HG02623 (cell line): ENCODE data around the gene ADGRA1.
"Not testable (repeated sequence)": the region's sequence is repeated elsewhere in the genome, so short reads cannot be mapped to it uniquely, and the experiment has no call there.

Experiments
- ATAC-seq: cut with Tn5 transposase; IDR thresholded peaks from one replicate; pipeline ENCODE4 v1.9.1; 2021; ENCODE audit warnings: moderate library complexity; ENCODE audit not compliant: unreplicated experiment

ADGRA1 gene

GRCh38 chr10:133141144-133141957 is 53.6 kb downstream of the ADGRA1 start:
- ATAC-seq = no peak

- ATAC-seq = no peak
Measured at GRCh38 chr10:133141958-133142340, 54.2 kb downstream of the ADGRA1 start.

DNA sequence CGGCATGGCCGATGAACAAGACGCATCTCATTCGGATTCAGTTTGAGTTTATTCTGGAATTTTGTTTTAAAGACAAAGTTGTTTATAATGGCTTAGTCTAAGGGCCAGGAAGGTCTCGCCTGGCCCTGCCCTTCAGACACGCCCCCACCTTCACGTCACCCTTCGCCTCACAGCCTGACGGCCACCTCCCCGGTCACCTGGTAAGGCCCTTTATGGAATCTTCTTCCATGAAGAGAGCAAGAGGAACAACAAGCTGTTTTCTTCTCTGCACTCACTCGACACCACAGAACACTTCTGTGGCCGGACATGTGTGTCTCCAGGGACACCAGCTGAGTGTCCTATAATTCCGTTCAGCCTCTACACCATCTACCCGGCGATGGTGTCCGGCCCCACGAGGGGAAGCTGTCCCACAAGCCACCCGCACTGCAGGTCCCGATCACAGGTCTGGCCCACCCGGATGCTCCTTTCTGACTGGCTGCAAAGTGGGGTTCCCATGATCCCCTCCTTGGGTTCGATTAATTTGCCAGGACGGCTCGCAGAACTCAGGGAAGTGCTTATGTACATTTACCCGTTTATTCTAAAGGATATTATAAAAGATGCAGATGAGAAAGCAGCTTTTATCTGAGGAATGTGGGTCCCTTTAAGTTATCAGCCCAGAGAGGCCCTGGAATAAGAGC is 54.9 kb downstream of the ADGRA1 start:
- ATAC-seq = no peak

DNA sequence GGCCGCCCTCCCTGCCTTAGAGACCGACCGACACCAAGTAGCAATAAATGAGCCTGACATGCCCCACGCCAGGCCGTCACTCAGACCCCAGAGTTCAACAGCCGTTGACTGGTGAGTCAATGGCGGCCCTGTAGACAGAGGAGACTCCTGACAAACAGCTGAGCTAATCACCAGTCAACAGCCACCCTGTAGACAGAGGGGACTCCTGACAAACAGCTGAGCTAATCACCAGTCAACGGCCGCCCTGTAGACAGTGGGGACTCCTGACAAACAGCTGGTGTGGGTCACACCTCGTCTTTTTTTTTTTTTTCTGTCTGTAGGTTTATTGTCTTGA is 55.4 kb downstream of the ADGRA1 start:
- ATAC-seq = no peak

DNA sequence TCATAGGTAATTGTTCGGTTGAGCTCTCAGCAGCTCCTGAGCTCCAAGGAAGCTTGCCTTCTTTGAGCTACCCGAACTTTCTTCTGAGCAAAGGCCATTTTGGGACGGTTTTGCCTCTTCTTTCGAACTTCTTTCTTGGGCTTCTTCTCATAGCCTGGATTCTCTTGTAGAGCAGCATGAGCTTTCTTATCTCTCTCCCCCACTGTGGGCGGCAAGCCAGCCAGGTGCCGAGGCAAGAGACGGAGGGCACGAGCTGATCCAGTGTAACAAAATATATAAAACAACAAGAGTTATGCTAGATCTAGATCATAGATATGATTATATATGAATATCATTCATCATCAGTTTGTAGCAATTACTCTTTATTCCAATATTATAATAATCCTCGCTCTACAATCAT is 55.8 kb downstream of the ADGRA1 start:
- ATAC-seq = no peak

GRCh38 chr10:133144771-133145170 is 57.0 kb downstream of the ADGRA1 start:
- ATAC-seq = no peak

- no peak for ATAC-seq
Measured at GRCh38 chr10:133150226-133150625, 62.5 kb downstream of the ADGRA1 start.

- no peak for ATAC-seq
Measured at GRCh38 chr10:133150656-133151055, 62.9 kb downstream of the ADGRA1 start.

DNA sequence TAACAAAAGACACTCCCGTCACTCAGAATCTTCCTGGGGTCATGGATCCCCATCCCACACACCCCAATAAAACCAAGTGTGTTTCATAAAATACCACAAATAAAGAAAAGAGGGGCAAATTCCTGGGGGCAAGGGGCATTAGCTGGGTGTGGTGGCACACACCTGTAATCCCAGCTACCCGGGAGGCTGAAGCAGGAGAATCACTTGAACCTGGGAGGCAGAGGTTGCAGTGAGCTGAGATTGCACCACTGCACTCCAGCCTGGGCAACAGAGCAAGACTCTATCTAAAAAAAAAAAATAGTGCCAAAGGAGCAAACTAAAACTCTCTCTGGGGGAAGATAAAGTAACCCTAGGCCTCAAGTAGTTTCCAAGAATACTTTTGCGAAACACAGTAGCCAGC is 63.3 kb downstream of the ADGRA1 start:
- ATAC-seq = not testable (repeated sequence)

- no peak for ATAC-seq
Measured at GRCh38 chr10:133151543-133151972, 63.8 kb downstream of the ADGRA1 start.

DNA sequence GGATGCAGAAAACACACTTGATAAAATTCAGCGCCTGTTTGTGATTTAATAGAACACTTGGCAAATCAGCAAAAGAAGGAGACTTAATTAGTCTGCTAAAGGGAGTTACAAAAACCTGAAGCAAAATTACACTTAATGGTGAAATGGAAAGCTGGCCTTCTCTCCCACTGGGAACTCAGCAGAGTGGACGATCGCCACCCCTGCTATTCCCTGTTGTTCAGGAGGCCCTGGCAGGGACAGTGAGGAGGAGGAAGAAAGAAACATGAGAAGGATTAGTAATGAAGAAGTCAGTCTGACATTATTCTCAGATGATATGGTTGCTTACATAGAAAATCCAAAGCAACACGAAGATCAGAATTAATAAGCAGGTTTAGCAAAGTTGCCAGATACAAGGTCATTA is 66.7 kb downstream of the ADGRA1 start:
- ATAC-seq = no peak

- no peak for ATAC-seq
Measured at GRCh38 chr10:133154996-133155778, 67.5 kb downstream of the ADGRA1 start.

DNA sequence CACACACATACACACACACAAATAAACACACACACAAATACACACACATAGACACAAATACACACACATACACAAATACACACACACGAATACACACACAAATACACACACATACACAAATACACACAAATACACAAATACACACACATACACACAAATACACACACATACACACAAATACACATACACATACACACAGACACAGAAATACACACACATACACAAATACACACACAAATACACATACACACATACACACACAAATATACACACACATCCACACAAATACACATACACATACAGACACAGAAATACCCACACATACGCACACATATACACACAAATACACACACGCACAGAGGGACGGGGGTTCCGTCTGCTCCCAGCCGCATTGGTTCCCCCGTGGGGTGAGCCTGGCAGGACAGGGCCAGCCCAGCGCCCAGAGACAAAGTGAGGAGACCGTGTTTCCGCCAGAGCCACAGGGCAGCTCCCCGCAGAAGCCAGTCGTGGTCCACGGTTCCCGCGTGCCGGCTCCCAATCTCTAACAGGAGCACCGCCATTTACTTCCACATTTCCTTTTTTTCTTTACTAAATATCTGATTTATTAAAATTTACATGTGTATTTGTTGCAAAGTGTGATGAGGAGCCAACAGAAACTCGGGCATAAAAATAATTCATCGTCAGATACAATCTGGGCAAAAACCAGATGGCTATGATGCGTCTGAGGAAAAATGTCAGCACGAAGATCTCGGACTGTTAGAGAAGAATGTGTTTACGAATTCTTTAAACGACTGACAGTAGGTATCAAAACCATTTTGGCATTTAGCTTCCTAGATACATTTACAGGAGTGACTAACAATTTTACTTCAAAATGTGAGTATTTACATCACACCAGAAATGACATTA is 69.2 kb downstream of the ADGRA1 start:
- ATAC-seq = no peak

DNA sequence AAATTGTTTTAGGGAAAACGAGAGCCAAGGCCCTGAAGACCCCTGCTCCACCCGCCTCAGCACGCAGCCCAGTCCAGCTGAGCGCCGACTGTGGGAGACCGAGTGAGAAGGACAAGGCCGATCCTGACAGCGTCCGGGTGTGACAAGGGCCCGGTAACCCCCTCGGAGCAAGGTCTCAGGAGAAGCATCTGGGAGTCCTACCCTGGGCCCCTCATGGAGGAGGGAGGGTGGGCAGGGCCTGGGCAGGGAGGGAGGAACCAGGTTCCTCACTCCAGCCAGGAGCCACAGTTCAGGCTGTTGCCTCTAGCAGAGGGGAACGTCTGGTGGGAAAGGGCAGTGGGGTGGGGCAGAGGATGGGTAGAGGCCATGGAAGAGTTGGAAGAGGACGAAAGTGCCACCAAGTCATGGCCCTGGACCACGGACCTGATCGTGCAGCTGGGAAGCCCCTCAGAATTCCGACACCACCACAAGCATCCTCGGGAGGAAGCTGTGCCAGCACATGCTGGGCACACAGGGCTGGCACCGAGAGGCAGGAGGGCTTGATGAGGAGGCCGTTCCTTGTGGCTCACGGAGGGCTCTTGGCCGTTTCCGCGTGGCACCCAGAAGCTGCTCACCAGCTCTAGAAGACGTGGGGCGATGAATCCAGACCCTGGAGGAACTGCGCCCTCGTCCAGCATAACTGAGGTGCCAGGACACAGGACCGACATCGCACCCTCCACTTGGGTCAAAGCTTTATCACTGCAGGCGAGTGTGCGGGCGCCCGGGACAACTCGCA is 70.1 kb downstream of the ADGRA1 start:
- no peak for ATAC-seq

GRCh38 chr10:133158437-133158755 is 70.7 kb downstream of the ADGRA1 start:
- no peak for ATAC-seq

DNA sequence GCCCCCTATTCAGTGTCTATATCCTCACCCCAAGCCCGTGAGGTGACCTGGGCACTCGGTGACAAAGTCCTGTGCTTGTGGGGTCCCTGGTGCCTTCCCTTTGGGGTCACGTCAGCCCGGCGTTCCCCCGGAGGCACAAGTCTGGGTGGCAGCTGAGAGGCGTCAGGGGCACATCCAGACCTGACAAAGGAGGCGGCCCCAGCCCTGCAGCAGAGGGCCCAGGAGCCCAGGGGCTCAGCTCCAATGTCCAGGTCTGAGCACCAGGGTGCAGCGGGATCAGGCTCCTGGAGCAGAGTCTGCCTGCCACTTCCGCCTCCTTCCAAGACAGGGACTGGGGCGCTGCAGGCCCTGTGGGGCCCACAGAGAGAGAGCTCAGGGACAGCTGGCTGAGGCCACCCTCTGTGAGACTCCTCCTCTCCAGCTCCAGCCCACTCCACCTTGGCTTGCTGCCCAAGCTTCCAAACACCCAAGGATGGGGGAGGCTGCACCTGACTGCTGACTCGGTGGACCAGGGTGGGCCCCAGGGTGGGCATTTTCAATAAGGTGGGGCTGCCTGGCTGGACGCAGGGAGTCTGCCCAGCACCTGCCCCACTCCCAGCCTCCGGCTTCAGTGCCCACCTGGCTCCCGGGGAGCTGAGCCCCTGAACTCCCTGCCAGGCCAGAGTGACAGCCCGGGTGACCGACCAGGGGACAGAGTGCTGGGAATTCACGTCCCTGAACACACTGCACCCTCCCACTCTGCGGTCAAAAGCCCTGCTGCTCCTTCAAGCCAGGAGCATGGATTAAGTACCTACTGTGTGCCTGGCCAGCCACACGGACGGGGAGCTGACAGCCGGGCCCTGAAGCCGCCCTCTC is 71.3 kb downstream of the ADGRA1 start:
- no peak for ATAC-seq

GRCh38 chr10:133159611-133159949 is 71.9 kb downstream of the ADGRA1 start:
- ATAC-seq = no peak

DNA sequence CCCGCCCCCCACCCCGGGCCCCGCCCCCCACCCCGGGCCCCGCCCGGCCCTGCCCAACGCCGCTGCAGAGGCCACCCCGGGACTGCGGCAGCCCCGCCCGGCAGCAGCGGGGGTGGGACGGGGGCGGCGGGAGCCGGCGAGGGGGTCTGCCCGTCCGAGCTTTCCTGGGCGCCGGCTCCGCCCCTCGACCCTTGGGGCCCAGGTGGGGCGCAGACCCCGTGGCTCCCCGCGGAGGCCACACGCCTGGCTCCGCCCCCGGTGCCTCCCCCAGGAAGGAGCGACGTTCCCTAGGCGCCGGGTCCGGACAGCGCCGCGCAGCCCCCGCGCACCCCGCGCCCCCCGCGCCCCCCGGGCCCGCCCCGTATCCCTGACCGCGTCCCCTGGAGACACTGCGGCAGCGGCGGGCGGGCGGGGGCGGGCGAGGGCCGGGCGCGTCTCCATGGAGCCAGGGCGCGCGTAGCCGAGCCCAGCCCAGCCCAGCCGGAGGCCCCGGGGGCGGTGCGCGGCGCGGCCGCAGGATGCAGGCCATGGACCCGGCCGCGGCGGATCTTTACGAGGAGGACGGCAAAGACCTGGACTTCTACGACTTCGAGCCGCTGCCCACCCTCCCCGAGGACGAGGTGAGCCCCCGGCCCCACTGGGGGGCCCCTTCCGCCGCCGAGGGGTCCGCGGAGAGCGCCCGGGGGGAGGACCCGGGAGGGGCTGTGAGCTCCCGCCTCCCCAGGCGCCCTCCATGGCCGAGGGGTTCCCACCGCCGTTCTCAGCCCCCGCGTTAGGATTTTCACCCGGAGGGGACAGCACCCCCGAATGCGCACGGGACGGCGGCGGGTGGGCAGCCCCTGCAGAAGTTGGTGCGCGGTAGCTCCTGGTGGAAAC is 72.5 kb downstream of the ADGRA1 start, which contains the start of gene KNDC1:
KNDC1 (plus strand) TSS at position 270 of the 876 bp plus-strand sequence; CDS start at position 519, 249 bp downstream.
- ATAC-seq = no peak
